Choroid plexus epithelial cell (primary cell): ENCODE data around the gene SORL1-AS1.

Experiments used
- DNase-seq: peaks from one replicate; pipeline ENCODE4 v3.0.0-alpha.2; 2010; ENCODE audit warnings: low read depth
- H3K4me3 ChIP-seq: 2 replicates; pipeline ENCODE4 v1.5.1; 2011; ENCODE audit warnings: low read depth, mild to moderate bottlenecking, control low read depth, low read length, moderate library complexity
- CTCF ChIP-seq: conservative IDR thresholded peaks from 2 replicates; pipeline ENCODE4 v1.5.1; 2011; ENCODE audit warnings: low read depth, mild to moderate bottlenecking, control low read depth, inconsistent platforms, low read length, moderate library complexity

SORL1-AS1 gene

GRCh38 chr11:121419836-121420235, 32.9 kb downstream of the SORL1-AS1 start:
- no peak for TF ChIP-seq CTCF
- no peak for DNase-seq
- no peak overlapping the region for H3K4me3 ChIP-seq

GRCh38 chr11:121418625-121419114, 34.1 kb downstream of the SORL1-AS1 start:
- H3K4me3 ChIP-seq: no peak overlapping the region
- DNase-seq: no peak
- TF ChIP-seq CTCF: no peak

GRCh38 chr11:121417607-121418006, 35.2 kb downstream of the SORL1-AS1 start:
- TF ChIP-seq CTCF: no peak
- H3K4me3 ChIP-seq: no peak overlapping the region
- no peak for DNase-seq

- TF ChIP-seq CTCF: no peak
- peak; percentile 90 for DNase-seq
- no peak overlapping the region for H3K4me3 ChIP-seq
These were observed 35.7 kb downstream of the SORL1-AS1 start for GRCh38 chr11:121417055-121417551.

GRCh38 chr11:121415856-121416255, 36.9 kb downstream of the SORL1-AS1 start:
- no peak for TF ChIP-seq CTCF
- DNase-seq: peak; percentile 26
- H3K4me3 ChIP-seq: no peak overlapping the region

- DNase-seq: no peak
- no peak overlapping the region for H3K4me3 ChIP-seq
- TF ChIP-seq CTCF: no peak
These were observed 38.4 kb downstream of the SORL1-AS1 start for GRCh38 chr11:121414141-121414913.

- TF ChIP-seq CTCF: no peak
- DNase-seq: peak; percentile 32
- H3K4me3 ChIP-seq: no peak overlapping the region
These were observed 39.9 kb downstream of the SORL1-AS1 start for GRCh38 chr11:121412711-121413415.
